M059J (cell line): Measurements from ENCODE around the gene JCAD. TPM values are rescaled to one million over a fixed set of nuclear protein-coding genes. Genes with fewer than 3 reads are reported as not detected.
"Not testable (repeated sequence)": the region's sequence is repeated elsewhere in the genome, so short reads cannot be mapped to it uniquely, and the experiment has no call there.

ENCODE experiments used
- DNase-seq: peaks from one replicate; pipeline ENCODE4 v3.0.0-alpha.2; 2012; ENCODE audit warnings: low read depth
- total RNA-seq: library from RNA; depleted of rRNA; stranded (reverse); fragments of >200 nt; shearing (Covaris generic); gene quantifications from 2 replicates; pipeline ENCODE4 v1.2.3, GENCODE V29; 2014

Gene JCAD
- total RNA-seq, 1 experiment from 2014 or later: not detected

- DNase-seq: no peak
Measured at GRCh38 chr10:29987471-29987870, 71.9 kb downstream of the JCAD start.

- DNase-seq: no peak
Measured at GRCh38 chr10:29982997-29983648, 76.3 kb downstream of the JCAD start.

GRCh38 chr10:29981510-29981909 is 77.9 kb downstream of the JCAD start:
- no peak for DNase-seq

GRCh38 chr10:29980084-29980483 is 79.3 kb downstream of the JCAD start:
- DNase-seq: peak; percentile 48

- not testable (repeated sequence) for DNase-seq
Measured at GRCh38 chr10:29979421-29979779, 80.0 kb downstream of the JCAD start.

GRCh38 chr10:29977171-29977570 is 82.2 kb downstream of the JCAD start:
- DNase-seq: no peak

GRCh38 chr10:29976134-29976533 is 83.3 kb downstream of the JCAD start:
- DNase-seq: no peak

- no peak for DNase-seq
Measured at GRCh38 chr10:29974773-29975172, 84.6 kb downstream of the JCAD start.

GRCh38 chr10:29973921-29974320 is 85.5 kb downstream of the JCAD start:
- no peak for DNase-seq

- no peak for DNase-seq
Measured at GRCh38 chr10:29970576-29970975, 88.8 kb downstream of the JCAD start.

GRCh38 chr10:29970012-29970396 is 89.4 kb downstream of the JCAD start:
- DNase-seq: no peak

- DNase-seq: no peak
Measured at GRCh38 chr10:29969255-29970011, 90.0 kb downstream of the JCAD start.

GRCh38 chr10:29968585-29968984 is 90.8 kb downstream of the JCAD start:
- no peak for DNase-seq

GRCh38 chr10:29966269-29966668 is 93.1 kb downstream of the JCAD start:
- no peak for DNase-seq
